Lower lobe of right lung (tissue), 2 donors: ENCODE data around the gene ABI3BP. TPM values are rescaled to one million over a fixed set of nuclear protein-coding genes. Genes with fewer than 3 reads are reported as not detected.

Source experiments
- ATAC-seq, 2 donors: fragments of 200-7000 bp; cut with Tn5 transposase; one replicate each; pipeline ENCODE4 v1.9.1; 2020 to 2022; ENCODE audit warnings: mild to moderate bottlenecking in 2 of 2, moderate library complexity in 2 of 2
- DNase-seq: peaks from one replicate; pipeline ENCODE4 v3.0.0-alpha.2; 2020
- H3K27ac ChIP-seq: fragments of 200-600 bp; one replicate; pipeline ENCODE4 v1.8.0; 2022
- H3K27me3 ChIP-seq: fragments of 200-600 bp; one replicate; pipeline ENCODE4 v1.8.0; 2022; ENCODE audit warnings: low read depth
- H3K36me3 ChIP-seq: fragments of 200-600 bp; one replicate; pipeline ENCODE4 v1.8.0; 2022; ENCODE audit warnings: mild to moderate bottlenecking
- H3K4me1 ChIP-seq: fragments of 200-600 bp; one replicate; pipeline ENCODE4 v1.8.0; 2022
- H3K4me3 ChIP-seq: fragments of 200-600 bp; one replicate; pipeline ENCODE4 v1.8.0; 2022; ENCODE audit warnings: mild to moderate bottlenecking
- H3K9me3 ChIP-seq: fragments of 200-600 bp; one replicate; pipeline ENCODE4 v1.8.0; 2022
- intact Hi-C: fragments of 100-400 bp; cut with DNase I; formaldehyde crosslinking; loops from one replicate; pipeline ENCODE4 v1.11.0; 2022
- total RNA-seq: library from RNA; stranded (reverse); fragmentation: NEBNext Ultra II Directional; extraction: Animal tissue kit (Norgen Biotek cat#: 25700); gene quantifications from one replicate; pipeline ENCODE4 v1.2.1, GENCODE V29; 2021
- TF ChIP-seq, protein P1 (sequence below): fragments of 200-600 bp; IDR thresholded peaks from one replicate; pipeline ENCODE4 v1.8.0; 2022; ENCODE audit warnings: antibody characterized with exemption, mild to moderate bottlenecking
- donor health status: DM: no; HTN: yes; CAD: no; lungs with severe emphysema.

Gene ABI3BP
- total RNA-seq, 1 donor from 2014 or later, result 108 TPM

- H3K36me3 ChIP-seq, result peaks cover 11% of the 10 kb centered on the region
- no peak overlapping the region for H3K4me3 ChIP-seq
- H3K27ac ChIP-seq, result no peak overlapping the region
- intact Hi-C loops, result no loop called here
- no peaks in the 10 kb centered on the region for H3K9me3 ChIP-seq
- H3K4me1 ChIP-seq, result no peaks in the 10 kb centered on the region
- DNase-seq, result no peak
- TF ChIP-seq, protein P1, sequence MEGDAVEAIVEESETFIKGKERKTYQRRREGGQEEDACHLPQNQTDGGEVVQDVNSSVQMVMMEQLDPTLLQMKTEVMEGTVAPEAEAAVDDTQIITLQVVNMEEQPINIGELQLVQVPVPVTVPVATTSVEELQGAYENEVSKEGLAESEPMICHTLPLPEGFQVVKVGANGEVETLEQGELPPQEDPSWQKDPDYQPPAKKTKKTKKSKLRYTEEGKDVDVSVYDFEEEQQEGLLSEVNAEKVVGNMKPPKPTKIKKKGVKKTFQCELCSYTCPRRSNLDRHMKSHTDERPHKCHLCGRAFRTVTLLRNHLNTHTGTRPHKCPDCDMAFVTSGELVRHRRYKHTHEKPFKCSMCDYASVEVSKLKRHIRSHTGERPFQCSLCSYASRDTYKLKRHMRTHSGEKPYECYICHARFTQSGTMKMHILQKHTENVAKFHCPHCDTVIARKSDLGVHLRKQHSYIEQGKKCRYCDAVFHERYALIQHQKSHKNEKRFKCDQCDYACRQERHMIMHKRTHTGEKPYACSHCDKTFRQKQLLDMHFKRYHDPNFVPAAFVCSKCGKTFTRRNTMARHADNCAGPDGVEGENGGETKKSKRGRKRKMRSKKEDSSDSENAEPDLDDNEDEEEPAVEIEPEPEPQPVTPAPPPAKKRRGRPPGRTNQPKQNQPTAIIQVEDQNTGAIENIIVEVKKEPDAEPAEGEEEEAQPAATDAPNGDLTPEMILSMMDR, result no peak
- no peaks in the 10 kb centered on the region for H3K27me3 ChIP-seq
- ATAC-seq, result no peak
These were observed 217.0 kb downstream of the ABI3BP start for GRCh38 chr3:100776097-100776729.

DNA sequence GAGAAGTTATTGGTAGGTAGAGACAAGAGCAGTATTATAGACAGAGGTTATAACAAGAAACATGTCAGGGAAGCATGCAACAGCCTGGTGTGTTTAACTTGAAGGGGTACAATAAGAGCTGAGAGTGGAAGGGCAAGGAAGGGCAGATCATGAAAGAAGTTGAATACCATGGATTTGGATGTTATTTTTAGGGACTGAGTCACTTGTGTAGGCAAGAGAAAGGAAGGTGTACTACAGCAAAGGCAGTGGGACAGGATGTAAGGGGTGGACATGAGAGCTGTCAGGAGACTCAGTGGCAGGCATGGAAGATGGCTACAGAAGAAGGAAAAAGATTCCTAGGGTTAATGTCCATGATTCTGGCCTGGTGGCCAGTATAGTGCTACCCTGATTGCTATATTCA, 217.6 kb downstream of the ABI3BP start:
- H3K9me3 ChIP-seq, result no peaks in the 10 kb centered on the region
- intact Hi-C loops, result no loop called here
- H3K4me1 ChIP-seq, result no peaks in the 10 kb centered on the region
- H3K27me3 ChIP-seq, result no peaks in the 10 kb centered on the region
- H3K27ac ChIP-seq, result no peak overlapping the region
- TF ChIP-seq, protein P1, result no peak
- H3K36me3 ChIP-seq, result peaks cover 11% of the 10 kb centered on the region
- ATAC-seq (no peak), DNase-seq (no peak)
- no peak overlapping the region for H3K4me3 ChIP-seq

DNA sequence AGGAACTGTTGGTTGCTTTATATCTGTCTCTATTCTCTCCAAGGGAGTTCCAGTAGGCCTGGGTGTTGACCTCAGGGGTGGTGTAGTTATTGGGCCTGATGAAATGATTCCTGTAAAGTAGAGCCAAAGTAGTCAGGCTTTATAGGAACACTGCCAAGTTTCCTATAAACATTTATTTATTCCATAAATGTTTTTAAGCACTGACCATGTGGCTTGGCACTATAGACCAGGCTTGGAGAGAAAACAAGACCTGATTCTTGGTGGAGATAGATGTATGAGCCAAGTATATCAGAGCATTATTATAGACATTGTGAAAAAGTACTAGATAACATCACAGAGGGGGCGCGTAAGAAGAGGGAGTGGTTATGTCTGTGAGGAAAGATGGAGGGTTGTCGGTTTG, 218.0 kb downstream of the ABI3BP start:
- DNase-seq, result no peak
- TF ChIP-seq, protein P1, result no peak
- Histone ChIP-seq H3K9me3 (no peaks in the 10 kb centered on the region), H3K4me3 (no peak overlapping the region), H3K36me3 (peaks cover 11% of the 10 kb centered on the region), H3K4me1 (no peaks in the 10 kb centered on the region), H3K27me3 (no peaks in the 10 kb centered on the region), H3K27ac (no peak overlapping the region)
- no peak for ATAC-seq
- intact Hi-C loops, result no loop called here

GRCh38 chr3:100769693-100770092, 223.5 kb downstream of the ABI3BP start:
- TF ChIP-seq, protein P1, result no peak
- Histone ChIP-seq H3K4me3 (no peak overlapping the region), H3K36me3 (peaks cover 12% of the 10 kb centered on the region), H3K9me3 (no peaks in the 10 kb centered on the region), H3K27ac (no peak overlapping the region), H3K27me3 (no peaks in the 10 kb centered on the region), H3K4me1 (no peaks in the 10 kb centered on the region)
- no peak for ATAC-seq
- intact Hi-C loops, result no loop called here
- no peak for DNase-seq

- Histone ChIP-seq H3K4me1 (no peaks in the 10 kb centered on the region), H3K27ac (no peak overlapping the region), H3K4me3 (no peak overlapping the region), H3K36me3 (peaks cover 12% of the 10 kb centered on the region), H3K27me3 (no peaks in the 10 kb centered on the region), H3K9me3 (no peaks in the 10 kb centered on the region)
- no peak for ATAC-seq
- intact Hi-C loops, result no loop called here
- DNase-seq, result no peak
- TF ChIP-seq, protein P1, result no peak
These were observed 227.2 kb downstream of the ABI3BP start for GRCh38 chr3:100766069-100766468.
